NCI-H2196 treated with DMSO at 0.1 percent for 48 hours (cell line): ENCODE measurements around the gene CLCN4.

Experiments used
- DNase-seq: peaks from one replicate; lab custom pipeline; 2025; ENCODE audit not compliant: unreplicated experiment; lab: John Stamatoyannopoulos, UW

Gene CLCN4

DNA sequence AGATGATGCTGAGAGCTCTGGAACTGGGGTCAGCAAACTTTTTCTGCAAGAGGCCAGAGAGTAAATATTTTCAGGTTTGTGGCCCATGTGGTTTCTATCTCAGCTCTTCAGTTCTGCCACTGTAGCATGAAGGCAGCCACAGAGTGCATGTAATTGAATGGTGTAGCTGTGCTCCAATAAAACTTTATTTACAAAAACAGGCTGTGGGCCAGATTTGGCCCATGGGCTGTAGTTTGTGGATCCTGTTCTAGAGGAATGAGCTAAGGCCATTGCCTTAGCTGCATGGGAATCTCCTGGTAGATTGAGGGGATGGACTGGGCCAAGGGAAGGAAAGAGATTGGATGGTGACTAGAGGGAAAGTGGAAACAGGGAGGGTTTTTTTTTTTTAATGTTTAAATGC, 36.8 kb downstream of the CLCN4 start:
- DNase-seq = no peak

DNA sequence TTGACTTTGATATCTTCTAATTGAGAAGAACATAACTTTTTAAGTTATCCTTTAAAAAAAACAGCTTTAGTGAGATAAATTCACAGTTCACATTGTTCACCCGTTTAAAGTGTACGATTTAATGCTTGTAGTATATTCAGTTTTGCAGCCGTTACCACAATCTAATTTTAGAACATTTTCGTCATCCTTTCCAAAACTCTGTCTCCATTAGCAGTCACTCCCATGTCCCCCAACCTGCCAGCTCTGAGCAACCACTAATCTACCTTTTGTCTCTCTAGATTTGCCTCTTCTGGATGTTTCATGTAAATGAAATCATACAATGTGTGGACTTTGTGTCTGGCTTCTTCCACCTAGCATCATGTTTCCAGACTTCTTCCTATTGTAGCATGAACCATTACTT, 38.6 kb downstream of the CLCN4 start:
- no peak for DNase-seq

DNA sequence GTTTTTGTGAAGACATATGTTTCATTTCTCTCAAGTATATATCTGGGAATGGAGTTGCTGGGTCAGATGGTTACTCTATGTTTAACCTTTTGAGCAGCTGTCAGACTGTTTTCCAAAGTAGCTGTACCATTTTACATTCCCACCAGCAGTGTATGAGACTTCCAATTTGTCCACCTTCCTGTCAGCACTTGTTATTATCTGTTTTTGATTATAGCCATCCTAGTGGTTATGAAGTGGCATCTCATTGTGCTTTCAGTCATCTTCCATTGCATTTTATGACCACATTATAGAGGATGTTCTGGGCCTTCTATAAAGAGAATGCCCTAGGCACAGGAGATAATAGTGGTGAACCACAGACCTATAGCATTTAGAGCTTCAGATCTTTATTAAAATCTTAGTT, 39.2 kb downstream of the CLCN4 start:
- DNase-seq = no peak

DNA sequence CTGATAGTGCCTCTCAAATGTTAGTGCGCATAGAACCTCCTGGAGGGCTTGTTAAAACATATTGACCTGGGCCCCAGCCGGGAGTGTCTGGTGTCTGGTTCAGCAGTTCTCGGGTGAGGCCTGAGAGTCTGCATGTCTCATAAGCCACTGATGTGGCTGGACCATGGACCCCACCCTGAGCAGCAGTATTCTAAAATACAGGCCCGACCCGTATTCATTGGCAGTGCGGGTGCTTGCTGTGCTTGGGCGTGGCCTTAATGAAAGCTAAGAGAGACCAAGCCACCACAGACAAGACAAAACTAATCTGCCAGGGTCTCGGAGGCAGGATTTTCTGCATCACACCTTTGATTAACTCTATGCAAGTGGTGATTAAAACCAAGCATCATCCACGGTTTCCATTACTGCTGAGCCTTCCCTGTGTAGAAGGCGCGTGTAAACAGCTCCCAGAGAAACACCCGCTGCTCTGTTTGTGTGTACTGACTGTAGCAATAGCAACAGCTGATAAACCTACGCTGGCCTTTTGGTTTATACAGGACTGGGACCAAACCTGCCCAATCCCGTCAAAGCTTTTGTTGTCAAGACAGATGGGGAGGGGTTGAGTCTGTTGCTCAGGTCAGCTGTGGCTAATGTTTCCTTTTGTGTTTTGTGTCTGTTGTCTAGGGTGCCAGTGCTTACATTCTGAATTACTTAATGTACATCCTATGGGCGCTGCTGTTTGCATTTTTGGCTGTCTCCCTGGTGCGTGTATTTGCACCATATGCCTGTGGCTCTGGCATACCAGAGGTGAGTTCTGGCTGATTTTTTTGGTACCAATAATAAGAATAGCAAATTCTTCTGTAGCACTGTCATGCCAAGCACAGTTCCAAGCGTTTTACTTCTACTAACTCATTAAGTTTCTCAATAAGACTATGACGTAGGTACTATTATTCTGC, 40.8 kb downstream of the CLCN4 start:
- no peak for DNase-seq

DNA sequence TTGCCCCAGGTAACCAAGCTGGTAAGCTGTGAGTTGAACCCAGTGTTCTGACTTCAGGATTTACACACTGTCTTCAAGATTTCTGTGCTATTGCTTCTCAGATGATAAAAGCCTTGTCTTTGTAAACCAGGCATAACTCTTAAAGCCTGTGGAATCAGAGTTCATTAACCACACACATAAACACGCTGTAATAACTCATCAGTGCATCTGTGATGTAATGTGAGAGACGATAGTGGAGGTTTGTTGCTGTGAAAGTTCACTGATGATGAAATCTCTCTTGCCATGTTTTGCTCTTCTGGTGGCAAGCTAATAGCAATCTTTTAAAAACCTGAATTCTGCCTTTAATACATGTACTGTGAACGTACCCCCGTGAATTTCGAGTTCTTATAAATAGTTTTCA, 41.5 kb downstream of the CLCN4 start:
- DNase-seq = no peak

DNA sequence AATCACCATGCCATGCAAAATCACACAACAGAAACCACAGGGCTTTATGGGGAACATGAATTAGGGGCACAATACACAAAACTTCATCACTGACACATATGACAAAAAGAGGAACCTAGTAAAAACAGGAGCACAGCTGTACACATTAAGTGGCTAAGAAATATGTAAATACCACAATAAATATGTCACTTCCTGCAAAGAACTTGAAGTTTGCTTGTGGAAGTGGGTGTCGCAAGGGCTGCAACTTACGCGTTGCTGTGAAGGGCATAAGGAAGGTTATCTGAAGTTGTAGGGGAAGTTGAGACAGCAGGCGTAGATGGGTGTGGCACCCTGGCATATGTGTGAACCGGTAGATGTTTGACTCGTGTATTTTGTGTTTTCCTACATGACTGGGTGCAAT, 42.4 kb downstream of the CLCN4 start:
- no peak for DNase-seq

DNA sequence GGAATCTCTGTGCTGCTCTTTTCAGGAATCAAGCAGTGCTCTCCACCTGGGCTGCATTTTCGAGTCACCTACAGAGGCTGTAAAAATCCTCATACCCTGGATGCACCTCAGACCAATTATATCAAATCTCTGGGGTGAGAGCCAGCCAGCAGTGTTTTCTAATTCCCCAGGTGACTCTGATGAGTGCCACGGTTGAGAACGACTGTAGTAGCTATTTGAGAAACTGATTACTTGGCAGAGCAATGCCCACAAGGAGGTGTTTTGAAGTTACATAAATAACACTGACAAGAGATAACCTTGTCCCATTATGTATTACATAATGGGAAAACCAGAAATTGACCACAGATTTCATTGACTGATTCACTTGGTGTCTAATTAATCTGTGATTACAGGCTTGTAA, 46.8 kb downstream of the CLCN4 start:
- DNase-seq = no peak

DNA sequence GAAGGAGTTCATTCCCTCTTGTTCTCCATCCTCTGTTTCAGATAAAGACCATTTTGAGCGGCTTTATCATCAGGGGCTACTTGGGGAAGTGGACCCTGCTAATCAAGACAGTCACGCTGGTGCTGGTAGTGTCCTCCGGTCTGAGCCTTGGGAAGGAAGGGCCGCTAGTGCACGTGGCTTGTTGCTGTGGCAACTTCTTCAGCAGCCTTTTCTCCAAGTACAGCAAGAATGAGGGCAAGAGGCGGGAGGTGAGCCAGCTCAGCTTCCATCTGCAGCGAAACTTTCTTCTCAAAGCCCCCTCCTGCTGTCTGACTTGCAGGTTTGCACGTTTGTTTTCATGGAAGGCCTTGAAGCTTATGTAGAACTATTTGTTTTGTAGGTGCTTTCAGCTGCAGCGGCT, 49.5 kb downstream of the CLCN4 start:
- no peak for DNase-seq

DNA sequence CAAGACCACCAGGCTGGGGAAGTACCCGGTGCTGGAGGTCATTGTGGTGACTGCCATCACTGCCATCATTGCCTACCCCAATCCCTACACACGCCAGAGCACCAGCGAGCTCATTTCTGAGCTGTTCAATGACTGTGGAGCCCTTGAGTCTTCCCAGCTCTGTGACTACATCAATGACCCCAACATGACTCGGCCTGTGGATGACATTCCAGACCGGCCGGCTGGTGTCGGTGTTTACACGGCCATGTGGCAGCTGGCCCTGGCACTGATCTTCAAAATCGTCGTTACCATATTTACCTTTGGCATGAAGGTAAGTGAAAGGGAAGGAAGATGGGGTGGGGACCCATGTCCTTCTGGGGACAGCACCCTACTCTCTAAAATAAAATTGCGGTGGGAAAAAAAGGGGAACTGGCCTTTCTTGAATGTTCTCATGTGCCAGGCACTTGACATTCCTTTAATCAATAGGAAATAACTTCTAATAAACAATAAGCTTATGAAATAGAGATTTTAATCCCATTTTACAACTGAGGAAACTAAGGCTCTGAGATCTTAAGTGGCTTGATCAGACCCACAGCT, 51.6 kb downstream of the CLCN4 start:
- no peak for DNase-seq

DNA sequence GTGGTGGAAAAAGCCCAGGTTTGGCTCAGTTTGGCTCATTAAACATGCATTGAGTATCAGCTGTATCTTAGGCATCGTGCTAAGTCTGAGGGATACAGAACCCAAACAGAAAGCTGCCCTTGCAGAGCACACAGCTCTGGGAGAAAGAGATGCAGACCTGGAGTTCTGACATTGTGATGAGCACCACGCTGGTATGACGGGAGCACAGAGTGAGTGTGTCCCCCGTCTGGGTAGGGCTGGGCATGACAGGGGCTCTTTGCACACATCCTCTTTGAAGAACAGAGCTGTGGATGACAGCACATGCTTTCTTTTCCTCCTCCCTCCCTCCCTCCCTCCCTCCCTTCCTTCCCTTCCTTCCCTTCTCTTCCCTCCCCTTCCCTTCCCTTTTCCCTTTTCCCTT, 52.2 kb downstream of the CLCN4 start:
- peak; percentile 8 for DNase-seq

DNA sequence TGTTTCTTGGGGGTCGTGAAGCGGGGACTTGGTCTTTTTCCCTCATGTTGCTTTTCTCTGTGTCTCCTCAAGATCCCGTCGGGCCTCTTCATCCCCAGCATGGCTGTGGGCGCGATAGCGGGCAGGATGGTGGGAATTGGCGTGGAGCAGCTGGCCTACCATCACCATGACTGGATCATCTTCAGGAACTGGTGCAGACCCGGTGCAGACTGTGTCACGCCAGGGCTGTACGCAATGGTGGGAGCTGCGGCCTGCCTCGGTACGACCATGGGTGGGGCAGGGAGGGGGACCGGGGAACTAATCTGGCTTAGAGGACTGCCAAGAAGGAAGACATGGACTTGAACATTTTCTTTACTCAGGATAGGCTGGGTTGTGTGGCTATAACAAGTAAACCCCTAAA, 55.6 kb downstream of the CLCN4 start:
- DNase-seq = no peak

DNA sequence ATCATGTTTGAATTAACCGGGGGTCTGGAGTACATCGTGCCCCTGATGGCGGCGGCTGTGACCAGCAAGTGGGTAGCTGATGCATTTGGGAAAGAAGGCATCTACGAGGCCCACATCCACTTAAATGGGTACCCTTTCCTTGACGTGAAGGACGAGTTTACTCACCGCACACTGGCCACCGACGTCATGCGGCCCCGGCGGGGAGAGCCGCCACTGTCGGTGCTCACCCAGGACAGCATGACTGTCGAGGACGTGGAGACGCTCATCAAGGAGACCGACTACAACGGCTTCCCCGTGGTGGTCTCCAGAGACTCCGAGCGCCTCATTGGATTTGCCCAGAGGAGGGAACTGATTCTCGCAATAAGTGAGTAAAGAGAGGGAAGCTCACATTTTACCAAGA, 56.9 kb downstream of the CLCN4 start:
- no peak for DNase-seq

DNA sequence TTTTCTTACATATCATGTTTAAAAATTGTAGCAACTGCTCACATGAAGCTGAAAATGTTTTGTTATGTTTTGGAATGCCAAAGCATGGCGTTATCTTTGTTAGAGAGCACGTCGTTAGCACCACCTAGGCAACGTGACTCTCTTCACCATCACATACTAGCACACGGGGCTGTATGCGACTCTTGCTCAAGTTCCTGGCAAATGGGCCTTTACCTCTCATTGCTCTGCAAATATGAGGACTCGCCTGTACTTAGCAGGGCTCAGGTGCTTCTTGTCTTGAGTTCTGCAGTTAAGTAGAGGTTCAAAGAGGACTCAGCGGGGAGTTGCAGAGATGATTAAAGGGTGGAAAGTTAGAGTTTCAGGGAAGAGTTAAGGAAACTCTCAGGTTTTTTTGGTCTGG, 59.4 kb downstream of the CLCN4 start:
- no peak for DNase-seq

DNA sequence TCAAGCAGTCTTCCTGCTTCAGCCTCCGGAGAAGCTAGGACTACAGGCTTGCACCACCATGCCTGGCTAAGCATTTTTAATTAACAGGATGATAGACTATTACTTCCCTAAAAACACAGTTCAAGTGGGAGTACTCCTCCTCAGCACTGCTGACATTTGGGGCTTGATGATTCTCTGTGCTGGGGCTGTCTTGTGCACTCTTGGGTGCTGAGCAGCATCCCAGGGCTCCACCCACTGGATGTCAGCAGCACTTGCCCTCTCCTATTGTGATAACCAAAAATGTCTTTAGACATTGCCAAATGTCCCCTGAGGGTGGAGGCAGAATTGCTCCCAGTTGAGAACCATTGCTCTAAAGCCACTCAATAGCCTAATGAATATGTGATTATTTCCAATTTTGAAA, 60.4 kb downstream of the CLCN4 start:
- no peak for DNase-seq

DNA sequence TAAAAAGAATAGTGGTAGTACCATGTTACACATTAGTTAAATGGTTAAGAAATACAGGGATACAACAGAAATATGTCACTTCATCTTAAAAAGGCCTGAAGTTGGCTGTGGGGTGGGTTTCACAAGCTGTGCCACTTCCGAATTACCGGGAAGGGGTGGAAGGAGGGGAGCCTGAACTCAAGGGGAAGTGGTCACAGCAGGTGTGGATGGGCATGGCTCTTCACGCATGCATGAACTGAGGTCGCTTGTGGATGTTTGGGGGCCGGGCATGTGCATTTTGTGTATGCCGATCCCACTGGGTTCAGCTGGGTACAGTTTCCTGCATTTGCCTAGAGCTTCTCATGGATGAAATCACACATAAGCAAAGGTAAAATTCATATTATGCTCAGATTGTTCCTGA, 64.9 kb downstream of the CLCN4 start:
- DNase-seq = no peak

DNA sequence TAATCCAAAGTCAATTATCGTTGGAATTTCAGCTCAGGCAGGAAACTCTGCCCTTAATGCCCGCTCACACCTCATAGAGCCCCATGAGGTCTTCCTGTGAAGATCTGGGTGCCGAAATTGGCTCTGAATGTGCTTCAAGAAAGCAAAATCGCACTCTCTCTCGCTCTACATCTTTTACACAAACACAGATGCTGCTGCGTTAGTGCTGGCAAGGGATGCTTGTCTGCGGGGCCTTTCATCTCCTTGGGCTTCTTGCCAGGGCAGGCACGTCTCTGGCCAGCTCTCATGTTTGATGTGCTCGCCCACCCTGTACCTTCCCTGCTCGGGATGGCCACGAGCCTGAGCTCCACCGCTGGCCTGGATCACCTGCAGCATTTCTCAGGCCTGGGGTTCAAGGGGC, 66.5 kb downstream of the CLCN4 start:
- no peak for DNase-seq

DNA sequence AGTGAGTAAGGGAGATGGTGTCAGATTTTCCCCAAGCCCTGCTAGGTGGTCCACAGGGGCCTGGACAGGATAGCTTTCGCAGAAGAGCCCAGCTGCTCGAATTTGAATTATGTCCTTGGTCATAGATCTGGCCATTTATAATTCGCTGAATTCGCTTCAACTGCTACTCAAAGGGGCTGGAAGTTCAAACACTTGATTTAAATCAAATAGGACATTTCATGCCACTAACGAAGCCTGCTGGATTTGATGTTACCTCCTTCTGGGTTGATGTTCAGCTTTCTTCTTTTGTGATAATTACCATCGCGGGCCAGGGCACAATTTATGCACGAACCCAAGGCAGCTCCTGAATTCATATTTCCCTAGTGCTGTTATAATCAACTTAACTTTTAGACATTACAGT, 67.0 kb downstream of the CLCN4 start:
- no peak for DNase-seq

DNA sequence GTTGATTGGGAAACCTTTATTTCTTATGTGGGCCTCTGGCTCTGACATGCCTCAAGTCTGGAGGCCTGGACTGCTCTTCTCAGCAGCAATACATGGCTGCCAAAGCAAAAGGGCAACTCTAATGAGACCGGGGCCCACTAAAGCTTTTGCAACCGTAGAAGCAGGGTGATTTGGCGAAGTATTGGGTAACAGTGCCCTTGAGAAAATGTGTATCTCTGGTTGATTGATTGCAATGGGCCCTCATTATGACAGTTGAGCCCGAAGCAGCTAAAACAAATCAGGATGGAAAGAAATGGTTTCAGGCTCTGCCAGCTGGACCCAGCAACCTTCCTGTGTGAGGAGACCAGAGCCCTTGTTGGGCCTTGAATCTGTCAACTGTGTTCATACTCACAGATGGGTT, 73.4 kb downstream of the CLCN4 start:
- DNase-seq = no peak

DNA sequence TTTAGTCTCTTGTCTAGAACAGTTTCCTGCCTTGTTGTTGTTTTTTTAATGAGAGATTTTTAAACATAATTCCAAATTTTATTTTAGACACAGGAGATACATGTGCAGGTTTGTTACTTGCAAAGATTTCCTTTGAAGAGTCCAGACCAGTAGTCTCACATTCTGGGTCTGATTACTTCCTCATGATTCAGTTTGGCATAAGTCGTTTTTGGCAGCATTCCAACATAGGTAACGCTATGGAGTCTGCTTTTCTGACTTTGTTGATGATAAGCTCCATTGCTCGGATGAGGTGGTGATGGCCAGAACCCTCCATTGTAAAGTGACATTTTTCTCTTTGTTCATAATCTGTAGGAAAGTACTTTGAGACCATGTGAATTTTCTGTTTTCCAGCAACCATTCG, 74.7 kb downstream of the CLCN4 start:
- DNase-seq = no peak

DNA sequence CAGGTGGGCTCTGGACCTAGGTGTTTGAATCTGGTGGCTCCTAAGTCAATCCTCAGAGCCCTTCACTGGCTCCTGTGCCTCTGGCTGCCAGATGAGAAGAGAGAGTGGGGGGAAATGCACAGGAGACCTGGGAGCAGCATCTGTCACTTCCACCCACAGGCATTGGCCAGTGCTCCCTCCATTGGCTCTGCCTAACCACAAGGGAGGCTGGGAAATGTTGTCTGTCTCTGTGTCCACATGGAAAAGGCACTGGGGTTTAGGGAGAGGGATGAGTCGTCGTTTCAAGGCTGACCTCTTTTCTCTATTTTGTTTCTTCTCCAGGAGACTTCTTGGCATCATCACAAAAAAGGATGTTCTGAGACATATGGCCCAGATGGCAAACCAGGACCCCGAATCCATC, 76.4 kb downstream of the CLCN4 start:
- DNase-seq = no peak

DNA sequence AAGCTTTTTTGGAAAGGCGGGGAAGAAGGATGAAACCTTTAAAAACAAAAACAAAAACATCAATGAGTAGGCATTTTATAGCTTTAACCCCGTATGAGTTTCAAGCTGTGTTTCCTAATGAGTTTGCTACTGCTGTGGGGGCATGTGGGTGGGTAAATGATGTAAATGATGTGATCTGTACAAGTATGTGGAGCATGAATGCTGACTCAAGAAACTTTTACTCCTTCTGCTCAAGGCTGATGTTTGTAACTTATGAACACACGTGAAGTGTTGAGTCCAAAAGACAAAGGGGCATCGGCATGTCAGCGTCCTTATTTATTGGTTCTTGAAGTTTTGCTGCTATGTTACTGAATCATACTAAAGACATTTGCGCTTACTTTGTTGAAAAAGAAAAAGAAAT, 76.9 kb downstream of the CLCN4 start:
- no peak for DNase-seq

DNA sequence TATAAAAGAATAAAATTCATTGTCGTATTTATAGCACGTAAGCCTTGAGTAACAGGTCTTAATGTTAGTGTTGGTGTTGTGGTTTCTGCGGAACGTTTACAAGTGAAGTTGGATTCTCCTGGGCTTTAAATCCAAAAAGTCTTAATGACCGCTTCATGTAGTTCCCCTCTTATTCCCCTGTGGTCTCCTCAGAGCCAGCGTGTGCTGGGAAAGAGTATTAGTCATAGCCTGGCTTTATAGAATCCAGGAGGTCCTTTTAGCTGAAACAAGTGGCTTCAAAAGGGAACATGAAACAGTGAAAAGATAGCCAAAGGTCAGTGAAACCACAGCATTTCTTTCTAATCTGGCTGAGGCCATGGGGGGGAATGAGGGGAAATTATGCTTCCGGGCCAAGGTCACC, 79.1 kb downstream of the CLCN4 start:
- DNase-seq = no peak

DNA sequence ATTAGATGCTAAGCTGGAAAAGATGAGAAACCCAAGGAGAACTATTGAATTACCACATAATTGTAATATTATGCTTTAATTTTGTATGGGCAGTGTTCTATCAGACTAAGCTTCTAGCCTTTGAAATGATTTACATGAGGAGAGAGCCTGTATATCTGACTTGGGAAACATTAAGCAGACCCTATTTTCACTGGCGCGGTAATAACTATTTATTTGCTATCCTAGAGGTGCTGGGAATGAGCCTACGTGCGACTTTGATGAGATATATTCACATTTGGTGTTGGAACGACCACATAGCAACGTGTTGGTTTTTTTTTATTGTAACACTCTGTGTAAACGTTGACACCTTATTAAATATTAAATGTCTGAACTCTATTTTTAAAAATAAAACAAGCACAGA, 80.5 kb downstream of the CLCN4 start:
- DNase-seq = no peak
